ENCODE measurements around the gene INVS.
"Not testable (repeated sequence)": the region's sequence is repeated elsewhere in the genome, so short reads cannot be mapped to it uniquely, and the experiment has no call there.

Gene INVS

GRCh38 chr9:100083448-100084127, 15.5 kb upstream of the INVS start:
- no peak for DNase-seq

- no peak for DNase-seq
These were observed 15.0 kb upstream of the INVS start for GRCh38 chr9:100084128-100084453.

GRCh38 chr9:100084734-100085133, 14.3 kb upstream of the INVS start:
- no peak for DNase-seq

GRCh38 chr9:100086097-100086635, 12.9 kb upstream of the INVS start:
- no peak for DNase-seq

GRCh38 chr9:100087218-100087617, 11.8 kb upstream of the INVS start:
- no peak for DNase-seq

- no peak for DNase-seq
These were observed 10.8 kb upstream of the INVS start for GRCh38 chr9:100088202-100088601.

GRCh38 chr9:100090880-100091279, 8.2 kb upstream of the INVS start:
- DNase-seq, result no peak

GRCh38 chr9:100091650-100092049, 7.4 kb upstream of the INVS start:
- DNase-seq, result no peak

GRCh38 chr9:100092066-100092465, 7.0 kb upstream of the INVS start:
- DNase-seq, result no peak

GRCh38 chr9:100094411-100094810, 4.6 kb upstream of the INVS start:
- not testable (repeated sequence) for DNase-seq

- no peak for DNase-seq
These were observed 2.6 kb upstream of the INVS start for GRCh38 chr9:100096378-100096916.

GRCh38 chr9:100098046-100098886, 777 bp upstream of the INVS start:
- DNase-seq, result peak; percentile 41

GRCh38 chr9:100099722-100100042, 639 bp downstream of the INVS start:
- DNase-seq, result no peak

- DNase-seq, result no peak
These were observed 1.2 kb downstream of the INVS start for GRCh38 chr9:100100146-100100667.

GRCh38 chr9:100101608-100102007, 2.6 kb downstream of the INVS start:
- no peak for DNase-seq

- DNase-seq, result no peak
These were observed 5.3 kb downstream of the INVS start for GRCh38 chr9:100104314-100104713.

GRCh38 chr9:100105861-100106260, 6.8 kb downstream of the INVS start:
- no peak for DNase-seq

GRCh38 chr9:100106616-100107015, 7.6 kb downstream of the INVS start:
- DNase-seq, result no peak

- peak; percentile 38 for DNase-seq
These were observed 9.5 kb downstream of the INVS start for GRCh38 chr9:100108559-100108958.

GRCh38 chr9:100111235-100111634, 12.2 kb downstream of the INVS start:
- DNase-seq, result no peak

GRCh38 chr9:100112677-100113336, 13.8 kb downstream of the INVS start:
- DNase-seq, result no peak

- DNase-seq, result no peak
These were observed 18.3 kb downstream of the INVS start for GRCh38 chr9:100117316-100117715.

- no peak for DNase-seq
These were observed 21.2 kb downstream of the INVS start for GRCh38 chr9:100120286-100120685.

All from NCI-H748 treated with DMSO at 0.1 percent for 48 hours (cell line).